HL-60 (cell line): ENCODE data around the gene WNT7A.

ENCODE experiments used
- GABPA ChIP-seq: IDR thresholded peaks from 2 replicates; pipeline ENCODE4 v1.6.1; 2012; ENCODE audit warnings: low read depth
- POLR2AphosphoS5 ChIP-seq: IDR thresholded peaks from 2 replicates; pipeline ENCODE4 v1.6.1; 2012; ENCODE audit warnings: low read depth
- TF ChIP-seq, protein P1 (sequence below): IDR thresholded peaks from one replicate; pipeline ENCODE4 v1.5.1; 2011; ENCODE audit warnings: low read length, control low read depth, inconsistent platforms; ENCODE audit not compliant: insufficient read depth
- TF ChIP-seq, protein P2 (sequence below): IDR thresholded peaks from 2 replicates; pipeline ENCODE4 v1.6.1; 2012; ENCODE audit warnings: low read depth; ENCODE audit not compliant: insufficient replicate concordance

DNA sequence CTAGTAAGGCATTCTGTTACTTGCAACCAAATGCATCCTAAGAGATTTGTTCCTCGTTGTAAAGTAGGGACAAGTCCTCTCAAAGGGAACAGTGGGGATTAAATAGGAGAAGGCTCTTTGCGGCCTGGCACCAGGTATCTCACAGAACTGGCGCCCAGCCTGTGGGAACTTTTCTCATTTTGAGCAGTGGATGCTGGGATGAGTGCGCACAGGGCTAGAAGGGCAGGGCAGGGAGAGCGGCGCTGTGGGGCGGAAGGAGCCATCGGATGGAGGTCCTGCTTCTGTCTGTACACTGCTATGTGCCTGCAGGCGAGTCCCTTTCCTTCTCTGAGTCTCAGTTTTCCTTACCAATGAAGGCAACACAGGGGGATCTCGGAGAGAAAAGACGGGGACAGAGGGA lies 50.6 kb downstream of the WNT7A start:
- TF ChIP-seq, protein P1, sequence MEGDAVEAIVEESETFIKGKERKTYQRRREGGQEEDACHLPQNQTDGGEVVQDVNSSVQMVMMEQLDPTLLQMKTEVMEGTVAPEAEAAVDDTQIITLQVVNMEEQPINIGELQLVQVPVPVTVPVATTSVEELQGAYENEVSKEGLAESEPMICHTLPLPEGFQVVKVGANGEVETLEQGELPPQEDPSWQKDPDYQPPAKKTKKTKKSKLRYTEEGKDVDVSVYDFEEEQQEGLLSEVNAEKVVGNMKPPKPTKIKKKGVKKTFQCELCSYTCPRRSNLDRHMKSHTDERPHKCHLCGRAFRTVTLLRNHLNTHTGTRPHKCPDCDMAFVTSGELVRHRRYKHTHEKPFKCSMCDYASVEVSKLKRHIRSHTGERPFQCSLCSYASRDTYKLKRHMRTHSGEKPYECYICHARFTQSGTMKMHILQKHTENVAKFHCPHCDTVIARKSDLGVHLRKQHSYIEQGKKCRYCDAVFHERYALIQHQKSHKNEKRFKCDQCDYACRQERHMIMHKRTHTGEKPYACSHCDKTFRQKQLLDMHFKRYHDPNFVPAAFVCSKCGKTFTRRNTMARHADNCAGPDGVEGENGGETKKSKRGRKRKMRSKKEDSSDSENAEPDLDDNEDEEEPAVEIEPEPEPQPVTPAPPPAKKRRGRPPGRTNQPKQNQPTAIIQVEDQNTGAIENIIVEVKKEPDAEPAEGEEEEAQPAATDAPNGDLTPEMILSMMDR, result no peak
- TF ChIP-seq POLR2AphosphoS5, result no peak
- TF ChIP-seq, protein P2, sequence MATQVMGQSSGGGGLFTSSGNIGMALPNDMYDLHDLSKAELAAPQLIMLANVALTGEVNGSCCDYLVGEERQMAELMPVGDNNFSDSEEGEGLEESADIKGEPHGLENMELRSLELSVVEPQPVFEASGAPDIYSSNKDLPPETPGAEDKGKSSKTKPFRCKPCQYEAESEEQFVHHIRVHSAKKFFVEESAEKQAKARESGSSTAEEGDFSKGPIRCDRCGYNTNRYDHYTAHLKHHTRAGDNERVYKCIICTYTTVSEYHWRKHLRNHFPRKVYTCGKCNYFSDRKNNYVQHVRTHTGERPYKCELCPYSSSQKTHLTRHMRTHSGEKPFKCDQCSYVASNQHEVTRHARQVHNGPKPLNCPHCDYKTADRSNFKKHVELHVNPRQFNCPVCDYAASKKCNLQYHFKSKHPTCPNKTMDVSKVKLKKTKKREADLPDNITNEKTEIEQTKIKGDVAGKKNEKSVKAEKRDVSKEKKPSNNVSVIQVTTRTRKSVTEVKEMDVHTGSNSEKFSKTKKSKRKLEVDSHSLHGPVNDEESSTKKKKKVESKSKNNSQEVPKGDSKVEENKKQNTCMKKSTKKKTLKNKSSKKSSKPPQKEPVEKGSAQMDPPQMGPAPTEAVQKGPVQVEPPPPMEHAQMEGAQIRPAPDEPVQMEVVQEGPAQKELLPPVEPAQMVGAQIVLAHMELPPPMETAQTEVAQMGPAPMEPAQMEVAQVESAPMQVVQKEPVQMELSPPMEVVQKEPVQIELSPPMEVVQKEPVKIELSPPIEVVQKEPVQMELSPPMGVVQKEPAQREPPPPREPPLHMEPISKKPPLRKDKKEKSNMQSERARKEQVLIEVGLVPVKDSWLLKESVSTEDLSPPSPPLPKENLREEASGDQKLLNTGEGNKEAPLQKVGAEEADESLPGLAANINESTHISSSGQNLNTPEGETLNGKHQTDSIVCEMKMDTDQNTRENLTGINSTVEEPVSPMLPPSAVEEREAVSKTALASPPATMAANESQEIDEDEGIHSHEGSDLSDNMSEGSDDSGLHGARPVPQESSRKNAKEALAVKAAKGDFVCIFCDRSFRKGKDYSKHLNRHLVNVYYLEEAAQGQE, result no peak
- no peak for TF ChIP-seq GABPA
